Esophagus squamous epithelium (tissue), 4 donors: ENCODE measurements around the gene LRRC53.

ENCODE experiments used
- CTCF ChIP-seq, 6 experiments: fragments of 450-650 bp in 4 of 6; fragments of 200-600 bp in 2 of 6; sonication (generic) in 2 of 6; IDR thresholded peaks; one replicate each; pipeline ENCODE4 v1.5.1; 2016 to 2019; ENCODE audit warnings: antibody characterized with exemption in 6 of 6, mild to moderate bottlenecking in 4 of 6, moderate library complexity in 4 of 6
- POLR2A ChIP-seq, 4 donors: fragments of 450-650 bp; IDR thresholded peaks; one replicate each; pipeline ENCODE4 v1.6.1; 2017; ENCODE audit warnings: antibody characterized with exemption in 4 of 4, mild to moderate bottlenecking in 4 of 4, moderate library complexity in 3 of 4

- no peak for TF ChIP-seq CTCF (IDR thresholded peaks at IDR 0.05)
- no peak for TF ChIP-seq POLR2A (IDR thresholded peaks at IDR 0.05)
These were observed 88.9 kb downstream of the LRRC53 start for GRCh38 chr1:74423471-74423870.
